ENCODE measurements around the gene HOXA4.

Gene HOXA4

DNA sequence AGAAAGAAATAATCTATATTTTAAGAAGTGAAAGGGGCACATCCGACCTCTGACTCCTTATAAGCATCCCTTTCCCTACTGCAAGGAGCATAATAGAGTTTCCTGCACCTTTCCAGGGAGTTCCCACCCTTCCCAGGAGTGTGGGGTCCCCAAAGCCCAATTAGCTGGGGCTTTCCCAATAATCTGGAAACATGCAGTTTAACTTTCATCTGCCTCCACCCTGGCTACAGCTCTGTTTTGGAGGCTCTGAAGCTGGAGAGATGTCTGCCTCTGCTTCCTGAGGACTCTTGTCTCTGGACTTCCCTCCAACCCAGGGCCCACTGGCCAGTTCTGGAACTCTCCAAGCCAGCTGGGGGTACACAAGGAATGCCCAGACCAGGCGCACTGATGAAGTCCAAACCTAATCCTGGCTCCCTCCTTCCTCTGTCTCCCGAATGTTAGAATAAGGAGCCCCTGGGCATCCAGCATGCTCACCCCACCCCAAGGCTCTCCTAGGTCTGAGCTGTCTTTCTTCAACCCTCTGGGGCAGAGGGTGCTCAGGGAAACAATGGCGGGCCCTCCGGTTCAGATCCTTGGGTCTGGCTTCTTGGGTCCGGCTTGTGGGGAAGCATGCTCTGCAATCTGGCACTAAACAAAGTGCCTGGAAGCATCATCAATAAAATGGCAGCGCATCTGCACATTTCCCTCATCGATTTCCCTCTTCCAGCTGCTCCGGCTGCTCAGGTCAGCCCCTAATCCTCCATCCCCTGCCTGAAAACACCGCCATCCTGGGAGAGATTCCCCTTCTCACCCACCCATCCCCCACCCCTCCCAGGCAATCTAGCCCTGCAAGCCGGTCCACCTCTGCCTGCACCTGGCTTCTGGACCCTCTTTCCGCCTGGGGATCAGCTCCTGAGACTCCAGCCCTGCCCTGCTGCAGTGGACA is 13.3 kb downstream of the HOXA4 start:
- DNase-seq (ENCODE audit: low read depth), result no peak

- no peak for DNase-seq (ENCODE audit: low read depth)
Observed at GRCh38 chr7:27116031-27116961, 14.3 kb downstream of the HOXA4 start.

DNA sequence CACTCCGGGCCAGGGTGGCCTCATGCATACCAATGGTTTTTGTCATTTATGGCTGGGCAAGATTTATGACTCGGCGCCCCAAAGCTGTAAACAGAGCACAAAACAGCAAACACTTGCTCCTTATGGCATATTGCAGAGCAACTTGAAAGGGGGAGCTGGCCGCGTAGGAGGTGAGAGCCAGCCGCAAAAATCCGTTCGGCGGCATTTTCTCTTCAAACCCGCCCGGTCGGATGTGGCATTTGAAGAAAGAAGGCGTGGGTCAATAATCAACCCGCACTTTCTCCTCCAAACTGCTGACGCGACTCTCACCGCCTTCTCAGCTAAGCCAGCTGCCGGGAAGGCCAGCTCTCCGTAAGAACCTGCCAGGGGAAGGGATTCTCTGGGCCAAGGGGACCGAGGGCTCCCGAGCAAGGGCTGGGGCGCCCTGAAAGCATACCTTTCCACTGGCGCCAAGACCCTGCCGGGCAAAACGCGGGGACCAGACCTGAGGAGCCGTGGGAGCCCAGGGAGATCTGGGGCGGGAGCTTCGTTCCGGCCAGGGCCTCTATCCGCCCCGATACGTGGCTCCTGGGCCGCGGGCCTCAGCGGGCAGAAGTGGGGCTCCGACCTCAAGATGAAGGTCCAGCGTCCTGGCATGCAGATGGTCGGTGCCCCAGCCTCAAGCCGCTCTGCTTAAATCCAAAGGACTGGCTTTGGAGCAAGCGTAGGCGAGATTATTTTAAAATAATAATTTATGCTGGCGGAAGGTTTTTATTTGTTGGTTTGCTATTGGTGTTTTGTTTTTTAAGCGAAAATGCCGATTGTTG is 15.1 kb downstream of the HOXA4 start:
- DNase-seq (ENCODE audit: low read depth), result no peak

- DNase-seq (ENCODE audit: low read depth), result no peak
Observed at GRCh38 chr7:27114881-27115220, 15.7 kb downstream of the HOXA4 start.

- DNase-seq (ENCODE audit: low read depth), result no peak
Observed at GRCh38 chr7:27113991-27114769, 16.4 kb downstream of the HOXA4 start.

GRCh38 chr7:27112955-27113949 is 17.3 kb downstream of the HOXA4 start:
- DNase-seq (ENCODE audit: low read depth), result no peak

- no peak for DNase-seq (ENCODE audit: low read depth)
Observed at GRCh38 chr7:27112361-27112760, 18.2 kb downstream of the HOXA4 start.

DNA sequence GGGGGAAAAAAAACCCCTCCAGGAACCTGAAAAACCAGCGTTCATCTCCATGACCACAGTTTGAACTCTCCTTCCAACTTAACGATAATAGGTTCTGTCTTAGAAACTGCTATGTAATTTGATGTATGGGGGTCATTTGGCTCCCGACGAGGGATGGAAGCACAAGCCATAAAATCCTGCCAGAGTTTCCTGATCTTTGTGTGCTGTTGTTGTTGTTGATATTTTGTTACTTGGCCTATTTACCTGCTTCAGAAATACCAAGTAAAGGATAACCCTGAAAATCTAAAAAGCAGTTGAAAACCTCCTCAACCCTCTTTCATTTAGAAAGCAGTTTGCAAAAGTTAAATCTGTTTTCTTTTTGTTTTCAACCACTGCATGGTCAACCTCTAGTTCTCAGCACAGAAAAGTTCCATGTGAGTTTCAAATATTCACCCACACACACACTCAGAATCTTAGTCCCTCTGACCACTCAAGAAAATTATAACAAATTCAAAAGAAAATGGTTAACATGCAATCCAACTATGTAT is 18.7 kb downstream of the HOXA4 start:
- no peak for DNase-seq (ENCODE audit: low read depth)

- DNase-seq (ENCODE audit: low read depth), result no peak
Observed at GRCh38 chr7:27111042-27111750, 19.4 kb downstream of the HOXA4 start.

GRCh38 chr7:27110186-27111031 is 20.1 kb downstream of the HOXA4 start:
- no peak for DNase-seq (ENCODE audit: low read depth)

DNA sequence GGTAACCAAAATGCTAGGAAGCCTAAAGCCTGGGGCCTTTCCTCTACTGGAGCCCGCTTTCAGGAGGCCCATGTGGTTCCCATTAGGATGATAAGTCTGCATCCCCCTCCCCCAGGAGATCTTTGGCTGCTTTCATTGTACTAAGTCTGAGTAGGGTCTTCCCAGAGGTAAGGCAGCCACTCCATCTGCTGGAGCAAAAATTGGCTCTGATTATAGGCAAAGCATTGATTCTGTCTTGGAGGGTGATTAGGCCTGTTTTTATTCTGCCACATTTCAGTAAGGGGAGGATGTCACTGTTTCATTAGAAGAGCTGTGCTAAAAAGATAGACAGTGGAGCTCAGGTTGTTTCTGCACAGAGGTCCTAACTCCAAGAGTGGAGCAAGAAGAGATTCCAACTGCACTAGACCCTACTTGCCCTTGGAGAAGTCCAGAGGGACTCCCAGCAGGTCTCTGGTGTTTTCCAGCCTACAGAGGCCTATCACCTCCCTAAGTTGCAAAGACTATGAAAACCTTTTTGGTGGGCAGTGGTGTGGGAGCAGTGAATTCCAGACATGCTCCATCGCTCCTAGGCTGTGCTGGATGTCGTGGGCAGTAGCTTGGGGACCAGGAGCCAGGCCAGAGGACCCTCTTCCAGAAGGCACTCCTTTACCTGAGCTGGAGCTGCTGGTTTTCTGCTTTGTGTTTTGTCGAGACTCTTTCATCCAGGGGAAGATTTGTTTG is 20.9 kb downstream of the HOXA4 start:
- DNase-seq (ENCODE audit: low read depth), result no peak

DNA sequence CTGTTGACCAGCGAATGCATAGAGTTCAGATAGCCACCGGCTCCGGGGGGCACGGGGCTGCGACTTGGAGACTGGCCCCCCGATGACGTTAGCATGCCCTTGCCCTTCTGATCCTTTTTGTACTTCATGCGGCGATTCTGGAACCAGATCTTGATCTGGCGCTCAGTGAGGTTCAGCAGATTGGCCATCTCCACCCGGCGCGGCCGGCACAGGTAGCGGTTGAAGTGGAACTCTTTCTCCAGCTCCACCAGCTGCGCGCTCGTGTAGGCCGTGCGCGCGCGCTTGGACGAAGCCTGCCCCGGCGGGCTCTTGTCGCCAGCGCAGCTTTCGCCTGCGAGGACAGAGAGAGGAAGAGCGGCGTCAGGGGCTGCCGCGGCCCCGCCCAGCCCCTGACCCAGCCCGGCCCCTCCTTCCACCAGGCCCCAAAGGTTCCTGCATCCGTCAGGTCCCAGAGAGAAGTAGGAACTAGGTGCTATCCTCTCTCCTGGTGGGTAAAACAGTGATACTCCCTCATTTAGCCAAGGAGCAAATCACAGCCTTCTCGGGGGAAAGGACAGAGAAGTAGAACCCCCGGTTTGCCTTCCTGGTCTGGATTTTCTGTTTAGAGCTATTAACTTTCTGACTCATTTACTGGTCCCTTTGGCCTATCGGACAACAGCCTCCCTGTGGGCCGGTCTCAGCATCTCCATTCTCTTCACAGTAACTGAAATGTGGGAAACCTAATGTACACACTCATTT is 22.0 kb downstream of the HOXA4 start:
- no peak for DNase-seq (ENCODE audit: low read depth)

DNA sequence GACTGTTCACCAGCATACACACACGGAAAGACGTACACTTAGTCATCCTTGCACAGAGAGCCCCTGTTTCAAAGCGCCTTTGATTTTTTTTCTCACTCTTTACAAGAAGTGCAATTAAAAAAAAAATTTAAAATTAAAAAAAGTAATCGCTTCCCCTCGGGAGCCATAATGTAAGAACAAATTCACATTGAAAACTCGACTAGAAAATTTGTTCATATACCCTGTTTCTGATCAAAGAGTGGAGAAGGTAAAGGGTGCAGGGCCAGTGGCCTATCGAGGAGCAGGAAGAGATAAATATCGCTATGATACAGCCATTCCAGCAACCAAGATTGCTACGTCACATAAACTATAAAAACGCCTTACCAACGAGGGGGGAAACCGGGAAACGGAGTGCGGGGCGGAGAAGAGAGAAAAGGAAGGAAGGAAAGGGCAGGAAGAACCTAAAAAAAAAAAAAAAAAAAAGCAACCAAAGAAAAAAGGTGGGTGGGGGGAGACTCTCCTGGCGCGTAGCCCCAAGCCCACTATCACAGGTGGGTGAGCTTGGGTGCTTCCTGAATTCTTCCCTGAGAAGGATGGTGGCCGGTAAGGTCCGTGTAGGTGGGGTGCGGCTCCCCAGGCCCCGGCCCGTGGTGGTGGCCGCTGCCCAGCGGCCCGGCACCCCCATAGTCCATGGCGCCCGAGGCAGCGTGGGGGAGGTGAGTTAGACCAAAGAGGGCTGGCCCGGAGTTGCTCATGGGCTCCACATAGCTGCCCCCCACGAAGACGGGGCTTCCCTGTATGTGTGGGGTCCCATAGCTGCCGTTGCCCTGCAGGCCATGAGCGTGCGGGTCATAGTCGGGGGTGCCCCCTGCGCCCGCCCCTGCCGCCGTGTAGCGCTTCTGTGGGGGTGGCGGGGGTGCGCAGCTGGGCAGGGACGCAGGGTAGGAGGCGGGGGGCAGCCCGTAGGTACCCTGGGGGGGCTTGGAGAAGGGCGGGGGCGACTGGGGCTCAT is 22.9 kb downstream of the HOXA4 start:
- no peak for DNase-seq (ENCODE audit: low read depth)

DNA sequence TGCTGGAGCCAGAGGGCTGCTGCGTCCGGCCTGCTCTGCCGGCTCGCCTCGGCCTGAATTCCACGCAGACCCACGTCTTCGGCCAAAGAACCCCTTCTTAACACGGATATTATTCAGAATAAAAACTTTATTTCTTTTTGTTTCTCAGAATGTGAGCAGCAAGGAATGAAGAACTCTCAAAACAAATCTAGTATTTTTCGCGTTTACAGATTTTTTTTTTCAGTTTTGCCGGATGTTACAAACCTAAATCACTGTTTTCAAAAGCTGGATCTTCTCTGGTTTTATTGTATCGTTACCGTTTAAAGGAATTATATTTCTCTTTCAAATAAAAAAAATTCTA is 23.7 kb downstream of the HOXA4 start:
- no peak for DNase-seq (ENCODE audit: low read depth)

- no peak for DNase-seq (ENCODE audit: low read depth)
Observed at GRCh38 chr7:27106181-27106900, 24.2 kb downstream of the HOXA4 start.

Measured in HS-5 (cell line).